Measurements from ENCODE around the gene HMX3. TPM values are rescaled to one million over a fixed set of nuclear protein-coding genes. Genes with fewer than 3 reads are reported as not detected.

The HMX3 gene
- total and polyA plus RNA-seq, 2 of the 8 experiments (the other 6 are each of a cell fraction or from before 2014, with no cell fraction given) = 0.05 TPM; not detected in 1

DNA sequence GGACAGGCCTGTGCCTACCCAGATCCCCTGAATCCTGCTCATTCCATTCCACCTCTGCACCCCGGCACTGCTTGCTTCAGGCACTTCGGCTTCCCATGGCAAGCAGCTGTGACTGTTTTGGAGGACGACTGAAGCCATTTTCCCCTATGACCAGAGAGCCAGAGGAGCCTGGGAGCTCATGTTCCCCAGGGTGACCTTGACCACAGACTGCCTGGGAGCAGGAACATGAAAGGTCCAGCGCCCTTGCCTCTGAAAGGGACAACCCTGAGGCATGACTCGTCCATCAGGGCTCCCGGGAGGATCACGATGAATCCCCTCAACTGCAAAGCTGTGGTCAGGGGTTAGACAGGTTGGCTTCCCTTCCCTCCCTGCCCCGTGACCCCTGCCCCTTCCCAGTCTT, 16.7 kb upstream of the HMX3 start:
- H4K20me1 ChIP-seq (replicated peaks in 1 of 2; ENCODE audit: control insufficient read depth in 1 of 2, insufficient read depth in 2 of 2, low read length in 2 of 2) = no peaks in the 10 kb centered on the region
- no peak overlapping the region for H3K4ac ChIP-seq (replicated peaks; ENCODE audit: insufficient read length, low read depth, low read length)

More for the DNA sequence above, 16.7 kb upstream of the HMX3 start:
- H2BK120ac ChIP-seq (replicated peaks; ENCODE audit: low read depth, low read length) = no peak overlapping the region
- peak overlapping the region; percentile 2 for H4K91ac ChIP-seq (replicated peaks; ENCODE audit: insufficient read length, low read length)
- no peak overlapping the region for H2AFZ ChIP-seq (ENCODE audit: low read length)
- no peak overlapping the region for H4K8ac ChIP-seq (ENCODE audit: extremely low read depth, insufficient read depth, low read length)
- DNase-seq (ENCODE audit: low read depth in 1 of 2, low spot score in 2 of 2) = no peak
- H3K36me3 ChIP-seq (ENCODE audit: control insufficient read depth in 2 of 4, insufficient read depth in 4 of 4, low read length in 3 of 4) = no peaks in the 10 kb centered on the region
- FAIRE-seq = no peak
- H3K4me1 ChIP-seq (replicated peaks in 1 of 4; ENCODE audit: control insufficient read depth in 3 of 4, insufficient read depth in 4 of 4, low read length in 3 of 4) = peaks cover 7 to 13% (median 10%) of the 10 kb centered on the region in 4 experiments
- H3K4me2 ChIP-seq (ENCODE audit: insufficient read depth in 1 of 2, low read depth in 2 of 2, low read length in 2 of 2) = no peak overlapping the region
- peak overlapping the region; percentile 36; the same call in 1 of the 2 replicates for H2BK20ac ChIP-seq (ENCODE audit: low read length)
- no peak overlapping the region; the same call in 1 of the 2 replicates for H2BK5ac ChIP-seq (ENCODE audit: low read depth, low read length)
- H3K18ac ChIP-seq (ENCODE audit: extremely low read depth, low read length) = 0 out of 2 replicates have a peak overlapping the region, but pooled peaks have one; percentile 12
- H3K23ac ChIP-seq (ENCODE audit: insufficient read length) = no peak overlapping the region
- H3K56ac ChIP-seq (replicated peaks; ENCODE audit: insufficient read length, low read depth, low read length) = no peak overlapping the region
- no peak overlapping the region for H2BK15ac ChIP-seq (ENCODE audit: low read length)
- no peak overlapping the region for H4K5ac ChIP-seq (ENCODE audit: insufficient read length, low read depth, low read length)
- WGBS, 2 experiments (ENCODE audit: extremely low coverage in 1 of 2, insufficient coverage in 1 of 2, insufficient read length in 1 of 2, insufficient replicate concordance in 2 of 2, low coverage in 1 of 2, low lambda C conversion rate in 2 of 2, missing lambda C conversion rate in 1 of 2) = 88% methylated on average over 8 of the region's 8 CpGs; no CpG with 5 or more reads in 1 of the 2 experiments
- H3K23me2 ChIP-seq (ENCODE audit: low read depth, low read length) = no peaks in the 10 kb centered on the region; the same call in 1 of the 2 replicates
- no peaks in the 10 kb centered on the region for H3K79me2 ChIP-seq (ENCODE audit: control insufficient read depth in 1 of 2, insufficient read depth in 2 of 2, low read length in 2 of 2)
- ChIA-PET POLR2A (ENCODE audit: partially characterized antibody) (interaction anchor here (0.6 to 1.7 kb wide), 4 partner anchors 10 to 450 kb away, joined by 3 to 5 read pairs (median 3); partner anchors contain the start of gene BUB3), CTCF (ENCODE audit: partially characterized antibody) (interaction anchor here (0.7 to 5.1 kb wide), 12 partner anchors 10 to 442 kb away, joined by 3 to 28 read pairs (median 4); no protein-coding TSS in a partner anchor)
- no peak overlapping the region for H3K9ac ChIP-seq (replicated peaks in 1 of 4; ENCODE audit: extremely low read depth in 1 of 4, low read depth in 3 of 4, low read length in 3 of 4)
- H3K14ac ChIP-seq (ENCODE audit: insufficient read length) = no peak overlapping the region
- no peaks in the 10 kb centered on the region for H3K79me1 ChIP-seq (ENCODE audit: low read depth, low read length)
- H2BK12ac ChIP-seq (ENCODE audit: low read depth, low read length) = peak overlapping the region; percentile 85
- H3K4me3 ChIP-seq (ENCODE audit: extremely low read depth in 1 of 4, insufficient read depth in 2 of 4, low read depth in 3 of 4, low read length in 4 of 4) = no peak overlapping the region
- no peak for TF ChIP-seq JUN (IDR thresholded peaks at IDR 0.05; ENCODE audit: low read depth, low read length)
- peaks cover 0 to 2% (median 0%) of the 10 kb centered on the region in 4 experiments; a peak in 3 of 7 replicates for H3K27me3 ChIP-seq (replicated peaks in 1 of 4; ENCODE audit: control insufficient read depth in 3 of 4, extremely low read depth in 1 of 4, insufficient read depth in 3 of 4, low read length in 3 of 4)
- no peaks in the 10 kb centered on the region for H3K9me3 ChIP-seq (ENCODE audit: insufficient read depth in 2 of 2, low read depth in 1 of 2, low read length in 1 of 2)
- no peak overlapping the region for H3K27ac ChIP-seq (ENCODE audit: low read depth, low read length)
- H2AK5ac ChIP-seq (ENCODE audit: low read depth, low read length) = peak overlapping the region; percentile 55; the same call in 1 of the 2 replicates
